NCI-H748 (cell line): ENCODE data around the gene SACM1L.

Experiments
- DNase-seq: peaks from one replicate; lab custom pipeline; 2025; ENCODE audit not compliant: unreplicated experiment; lab: John Stamatoyannopoulos, UW

SACM1L gene

DNA sequence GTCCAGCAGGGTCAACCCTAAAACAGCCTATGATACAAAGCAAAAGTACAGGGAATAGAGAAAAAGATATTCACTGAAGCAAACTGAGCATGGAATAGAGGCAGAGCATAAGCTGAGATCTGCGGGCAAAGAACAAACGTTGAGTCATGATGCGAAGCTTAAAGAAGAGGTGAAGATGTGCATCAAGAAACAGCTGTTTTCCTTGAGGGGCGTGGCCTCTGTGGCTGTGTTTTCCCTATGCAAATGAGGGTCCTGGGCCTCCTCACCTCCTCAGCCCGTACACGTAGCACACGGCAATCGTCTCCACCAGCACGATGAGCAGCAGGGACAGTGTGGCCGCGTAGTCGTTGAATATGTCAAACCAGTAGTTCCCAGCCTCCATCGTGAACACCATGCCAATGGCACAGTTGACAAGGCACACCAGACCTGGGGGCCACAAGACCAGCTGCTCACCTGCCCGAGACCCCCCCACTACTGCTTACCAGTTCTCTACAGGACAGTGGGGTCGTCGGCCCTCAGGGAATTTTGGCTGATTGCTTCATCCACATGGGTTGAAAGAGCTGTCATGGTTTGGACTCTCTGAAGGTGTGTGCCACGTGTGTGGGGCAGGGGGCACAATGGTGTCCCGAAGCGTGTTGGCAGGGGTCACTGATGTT lies 73.6 kb downstream of the SACM1L start:
- no peak for DNase-seq

GRCh38 chr3:45763303-45763675 lies 74.1 kb downstream of the SACM1L start:
- no peak for DNase-seq

DNA sequence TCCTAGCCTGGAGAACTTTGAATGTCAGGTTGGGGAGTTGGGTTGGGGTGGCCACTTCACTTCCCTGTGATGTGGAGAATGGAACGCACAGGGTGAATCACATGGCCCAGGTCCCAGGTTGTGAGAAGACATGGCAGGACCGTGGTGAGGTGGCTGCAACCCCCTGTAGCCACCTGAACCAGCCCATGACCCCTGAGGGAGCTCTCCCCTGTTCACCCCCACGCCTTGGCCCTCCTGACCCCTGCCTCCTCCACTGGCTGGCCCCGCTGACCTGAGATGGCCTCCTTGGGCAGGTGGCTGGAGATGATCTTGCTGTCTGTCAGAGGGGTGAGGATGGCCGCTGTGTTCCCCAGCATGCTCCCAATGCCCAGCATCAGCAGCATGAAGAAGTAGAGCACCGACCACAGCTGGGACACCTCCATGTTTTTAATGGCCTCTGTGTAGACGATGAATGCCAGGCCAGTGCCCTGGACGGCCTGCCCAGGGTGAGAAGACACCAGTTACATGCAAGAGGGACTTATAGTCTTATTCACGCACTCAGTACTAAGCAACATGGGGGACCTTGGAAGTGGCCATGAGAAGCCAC lies 76.2 kb downstream of the SACM1L start:
- no peak for DNase-seq

DNA sequence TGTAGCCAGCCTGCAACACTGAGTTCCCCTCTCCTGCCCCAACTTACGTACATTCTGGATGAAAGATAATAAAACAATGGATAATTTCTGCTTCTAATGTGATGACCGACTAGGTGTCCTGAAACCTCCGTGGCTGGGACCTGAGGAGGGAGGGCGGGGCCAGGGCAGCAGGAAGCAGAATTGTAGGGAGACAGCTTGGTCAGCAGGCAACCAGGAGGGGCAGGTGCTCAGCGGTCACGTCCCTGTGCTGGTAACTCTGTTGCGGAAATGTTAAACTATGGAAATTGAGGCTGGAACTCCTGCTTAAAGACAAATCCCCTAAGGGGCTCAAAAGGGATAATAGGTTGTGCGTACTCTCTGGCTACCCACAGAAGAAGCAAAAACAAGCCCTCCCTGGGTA lies 76.8 kb downstream of the SACM1L start:
- DNase-seq = no peak

DNA sequence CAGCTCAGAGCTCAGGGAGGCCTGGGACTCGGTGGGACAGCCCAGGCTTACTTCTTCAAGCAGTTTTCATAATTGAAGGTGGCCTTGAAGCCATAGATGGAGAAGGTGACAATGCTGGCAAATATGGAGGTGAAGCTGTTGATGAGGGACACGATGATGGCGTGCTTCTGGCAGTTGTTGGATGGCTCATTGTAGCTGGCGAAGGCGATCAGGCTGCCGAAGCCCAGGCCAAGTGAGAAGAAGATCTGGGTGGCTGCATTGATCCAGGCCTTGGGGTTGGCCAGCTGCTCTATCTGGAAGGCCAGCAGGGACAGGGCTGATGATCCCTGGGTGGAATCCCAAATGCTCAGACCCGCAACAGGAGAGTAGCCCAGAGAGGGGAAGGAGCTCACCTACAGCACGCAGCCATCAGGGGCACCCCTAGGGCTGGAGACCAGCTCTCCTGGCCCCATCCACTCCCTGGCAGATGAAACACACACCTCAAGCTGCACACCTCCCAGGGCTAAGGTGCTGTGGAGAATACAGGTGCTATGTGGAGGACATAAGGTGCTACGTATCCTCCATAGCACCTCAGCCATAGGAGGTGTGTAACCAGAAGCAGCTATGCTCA lies 82.1 kb downstream of the SACM1L start:
- no peak for DNase-seq

GRCh38 chr3:45771831-45772230 lies 82.6 kb downstream of the SACM1L start:
- no peak for DNase-seq

DNA sequence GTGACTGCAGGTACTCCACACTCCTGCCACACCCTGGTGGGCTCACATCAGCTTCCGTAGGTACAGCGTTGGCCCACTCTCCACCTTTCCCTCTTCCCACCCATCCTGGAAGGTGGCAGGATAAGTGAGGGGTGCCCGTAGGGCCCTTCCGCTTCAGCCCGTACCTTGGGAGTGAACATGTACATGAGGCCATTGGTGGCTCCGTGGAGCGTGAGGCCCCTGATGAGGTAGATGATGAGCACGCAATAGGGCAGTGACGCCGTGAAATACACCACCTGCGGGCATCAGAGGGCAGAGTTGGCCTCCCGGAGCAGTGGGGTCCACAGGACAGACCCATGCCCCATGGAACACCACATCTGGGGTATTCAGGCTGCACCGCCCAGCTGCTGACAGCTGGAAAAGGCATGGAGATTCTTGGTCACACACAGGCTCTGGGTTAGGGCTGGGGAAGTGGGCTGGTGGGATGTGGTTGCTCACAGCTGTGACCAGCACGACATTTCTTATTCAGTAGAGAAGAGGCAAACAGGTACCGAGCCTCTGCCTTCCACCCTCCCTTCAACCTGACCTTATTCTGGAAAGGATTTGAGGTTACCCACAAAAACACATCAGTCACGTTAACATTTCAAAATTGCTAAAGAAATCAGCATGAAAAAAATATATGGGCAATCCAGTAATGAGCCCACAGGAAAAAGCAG lies 83.3 kb downstream of the SACM1L start:
- no peak for DNase-seq

DNA sequence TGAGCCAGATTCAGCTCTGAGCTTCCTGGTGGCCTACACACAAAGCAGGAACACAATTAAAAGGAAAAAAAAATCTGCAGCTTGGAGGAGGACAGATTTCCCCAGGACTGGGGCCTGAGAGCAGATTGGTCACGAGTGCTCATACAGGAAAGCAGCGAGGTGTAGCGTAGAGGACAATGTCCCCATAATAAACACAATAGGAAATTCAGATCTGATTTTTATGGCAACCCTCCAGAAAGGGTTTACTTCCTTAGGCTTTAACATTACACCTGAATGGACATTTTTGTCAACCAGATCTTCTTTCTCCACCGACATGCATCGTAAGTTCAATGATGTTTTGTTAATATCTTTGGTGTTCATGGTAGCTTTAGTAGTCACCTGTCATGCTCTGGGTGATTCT lies 83.9 kb downstream of the SACM1L start:
- no peak for DNase-seq

- DNase-seq = no peak
Observed at GRCh38 chr3:45773714-45774449, 84.7 kb downstream of the SACM1L start.

DNA sequence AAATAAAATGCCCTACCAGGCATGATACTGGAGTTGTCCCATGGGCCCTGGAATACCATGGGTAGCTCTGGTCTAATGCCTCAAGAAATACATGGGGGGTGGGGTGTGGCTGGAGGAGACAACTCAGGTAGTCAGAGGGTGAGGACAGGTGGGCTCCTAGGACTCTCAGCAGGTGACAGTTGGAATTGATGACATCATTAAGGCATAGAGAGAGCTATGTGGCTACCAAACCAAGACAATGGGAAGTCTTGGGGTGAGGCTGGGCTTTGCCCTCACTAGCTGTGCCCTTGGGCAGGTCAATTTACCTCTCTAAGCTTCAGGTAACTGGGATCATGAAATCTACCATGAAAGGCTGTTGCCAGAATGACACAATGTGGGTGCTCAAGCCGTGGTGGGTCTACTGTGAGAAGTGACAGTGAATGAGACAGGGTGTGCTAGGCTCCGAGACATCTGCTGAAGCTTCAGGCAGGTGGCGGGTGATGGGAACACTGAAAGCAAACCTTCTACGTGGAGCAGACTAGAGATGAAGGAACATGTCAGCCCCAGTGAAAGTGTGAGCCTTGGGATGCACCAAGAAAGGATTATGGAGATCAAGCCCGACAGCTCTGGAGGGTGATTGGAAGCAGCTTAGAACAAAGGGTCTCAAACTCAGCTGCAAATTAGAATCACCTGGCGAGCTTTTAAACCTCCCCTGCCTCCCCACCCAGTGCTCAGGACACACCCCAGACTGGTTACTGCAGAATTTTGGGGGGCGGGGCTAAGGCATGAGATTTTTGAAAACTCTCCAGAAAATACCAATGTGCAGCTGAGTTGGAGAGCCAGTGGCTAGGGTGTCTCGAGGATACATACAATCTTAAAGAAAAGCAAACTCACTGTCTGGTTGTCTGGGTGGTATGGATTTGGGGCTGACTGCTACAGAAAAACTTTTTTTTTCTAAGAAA lies 85.7 kb downstream of the SACM1L start:
- no peak for DNase-seq

GRCh38 chr3:45775571-45776300 lies 86.5 kb downstream of the SACM1L start:
- no peak for DNase-seq

- no peak for DNase-seq
Observed at GRCh38 chr3:45776301-45776595, 87.1 kb downstream of the SACM1L start.

DNA sequence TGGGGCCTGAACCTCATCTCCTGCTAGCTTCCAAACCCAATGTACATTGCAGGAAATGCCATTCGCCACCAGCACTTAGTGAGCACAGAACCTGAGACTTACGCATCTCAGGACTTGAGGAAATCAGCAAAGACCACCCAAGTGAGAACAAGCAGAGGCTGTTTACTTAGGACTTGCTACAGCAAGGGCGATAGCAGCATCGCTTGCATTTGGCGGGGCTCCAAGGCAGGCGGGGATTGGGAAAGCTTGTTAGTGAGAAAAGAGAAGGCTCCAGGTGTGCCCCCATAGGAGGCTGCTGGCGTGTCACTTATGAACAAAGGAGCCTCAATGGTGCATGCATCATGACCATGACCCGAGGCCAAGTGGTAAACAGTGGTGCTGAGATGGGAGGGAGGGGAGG lies 87.4 kb downstream of the SACM1L start:
- peak; percentile 48 for DNase-seq

- no peak for DNase-seq
Observed at GRCh38 chr3:45777111-45777745, 88.0 kb downstream of the SACM1L start.

- no peak for DNase-seq
Observed at GRCh38 chr3:45777746-45778386, 88.7 kb downstream of the SACM1L start.

- no peak for DNase-seq
Observed at GRCh38 chr3:45778761-45779201, 89.6 kb downstream of the SACM1L start.

- DNase-seq = no peak
Observed at GRCh38 chr3:45779746-45780735, 90.8 kb downstream of the SACM1L start.

GRCh38 chr3:45781271-45781670 lies 92.1 kb downstream of the SACM1L start:
- DNase-seq = no peak
